ENCODE data around the gene VPS13C.
"Not testable (repeated sequence)": the region's sequence is repeated elsewhere in the genome, so short reads cannot be mapped to it uniquely, and the experiment has no call there.

Gene VPS13C

GRCh38 chr15:62052713-62053112, 7.5 kb downstream of the VPS13C start:
- Histone ChIP-seq H2BK15ac (ENCODE audit: low read length) (no peak overlapping the region), H3K18ac (ENCODE audit: low read length) (no peak overlapping the region), H3K14ac (ENCODE audit: low read length) (no peak overlapping the region), H4K91ac (ENCODE audit: low read depth, low read length, poor library complexity) (no peak overlapping the region), H3K27ac (replicated peaks; ENCODE audit: low read length) (no peak overlapping the region), H3K36me3 (replicated peaks in 1 of 2; ENCODE audit: control insufficient read depth in 2 of 2, insufficient read depth in 2 of 2, low read length in 2 of 2) (no peaks in the 10 kb centered on the region), H3K4ac (ENCODE audit: low read length) (no peak overlapping the region), H3K9me3 (replicated peaks in 1 of 2; ENCODE audit: control insufficient read depth in 2 of 2, insufficient read depth in 1 of 2, low read depth in 1 of 2, low read length in 2 of 2) (no peaks in the 10 kb centered on the region), H3K23ac (ENCODE audit: low read depth, low read length, poor library complexity) (no peak overlapping the region), H3K4me2 (ENCODE audit: insufficient read depth, low read length, poor library complexity, severe bottlenecking) (no peak overlapping the region), H3K9ac (ENCODE audit: low read depth, low read length, poor library complexity) (no peak overlapping the region), H3K4me3 (ENCODE audit: low read length in 2 of 2) (no peak overlapping the region), H3K27me3 (ENCODE audit: control insufficient read depth in 3 of 3, insufficient read depth in 3 of 3, low read depth in 1 of 3, low read length in 3 of 3) (no peaks in the 10 kb centered on the region), H2BK5ac (ENCODE audit: low read length) (no peak overlapping the region), H2AFZ (ENCODE audit: low read length) (no peak overlapping the region), H2BK12ac (ENCODE audit: low read length) (no peak overlapping the region), H3K79me1 (ENCODE audit: low read depth, low read length) (no peaks in the 10 kb centered on the region), H4K8ac (ENCODE audit: low read depth, low read length) (no peak overlapping the region), H2AK5ac (ENCODE audit: low read depth, low read length) (no peak overlapping the region), H3K4me1 (ENCODE audit: control insufficient read depth in 2 of 2, insufficient read depth in 1 of 2, low read depth in 1 of 2, low read length in 2 of 2) (peaks cover 0 to 2% of the 10 kb centered on the region in 2 donors), H2BK120ac (ENCODE audit: low read depth, low read length) (no peak overlapping the region)
- DNase-seq (ENCODE audit: low spot score): no peak
- WGBS, 2 donors (ENCODE audit: extremely low coverage in 2 of 2, insufficient read length in 2 of 2, insufficient replicate concordance in 1 of 2): no CpG with 5 or more reads among the region's 1 CpG

- Histone ChIP-seq H3K9me3 (replicated peaks in 1 of 2; ENCODE audit: control insufficient read depth in 2 of 2, insufficient read depth in 1 of 2, low read depth in 1 of 2, low read length in 2 of 2) (no peaks in the 10 kb centered on the region), H4K91ac (ENCODE audit: low read depth, low read length, poor library complexity) (no peak overlapping the region), H3K4me3 (ENCODE audit: low read length in 2 of 2) (no peak overlapping the region), H2BK12ac (ENCODE audit: low read length) (no peak overlapping the region), H2AK5ac (ENCODE audit: low read depth, low read length) (no peak overlapping the region), H3K23ac (ENCODE audit: low read depth, low read length, poor library complexity) (no peak overlapping the region), H2BK120ac (ENCODE audit: low read depth, low read length) (no peak overlapping the region), H2BK5ac (ENCODE audit: low read length) (no peak overlapping the region), H2BK15ac (ENCODE audit: low read length) (no peak overlapping the region), H3K27me3 (ENCODE audit: control insufficient read depth in 3 of 3, insufficient read depth in 3 of 3, low read depth in 1 of 3, low read length in 3 of 3) (no peaks in the 10 kb centered on the region), H3K4me2 (ENCODE audit: insufficient read depth, low read length, poor library complexity, severe bottlenecking) (no peak overlapping the region), H2AFZ (ENCODE audit: low read length) (no peak overlapping the region), H3K9ac (ENCODE audit: low read depth, low read length, poor library complexity) (no peak overlapping the region), H3K4me1 (ENCODE audit: control insufficient read depth in 2 of 2, insufficient read depth in 1 of 2, low read depth in 1 of 2, low read length in 2 of 2) (peaks cover 0 to 2% of the 10 kb centered on the region in 2 donors), H3K79me1 (ENCODE audit: low read depth, low read length) (no peaks in the 10 kb centered on the region), H3K18ac (ENCODE audit: low read length) (no peak overlapping the region), H3K36me3 (replicated peaks in 1 of 2; ENCODE audit: control insufficient read depth in 2 of 2, insufficient read depth in 2 of 2, low read length in 2 of 2) (no peaks in the 10 kb centered on the region), H3K27ac (replicated peaks; ENCODE audit: low read length) (no peak overlapping the region), H4K8ac (ENCODE audit: low read depth, low read length) (no peak overlapping the region), H3K14ac (ENCODE audit: low read length) (no peak overlapping the region), H3K4ac (ENCODE audit: low read length) (no peak overlapping the region)
- WGBS, 2 donors (ENCODE audit: extremely low coverage in 2 of 2, insufficient read length in 2 of 2, insufficient replicate concordance in 1 of 2): no CpG with 5 or more reads among the region's 4 CpGs
- DNase-seq (ENCODE audit: low spot score): no peak
Observed at GRCh38 chr15:62051166-62051565, 9.1 kb downstream of the VPS13C start.

- Histone ChIP-seq H3K18ac (ENCODE audit: low read length) (no peak overlapping the region), H4K91ac (ENCODE audit: low read depth, low read length, poor library complexity) (no peak overlapping the region), H2AK5ac (ENCODE audit: low read depth, low read length) (no peak overlapping the region), H2BK5ac (ENCODE audit: low read length) (no peak overlapping the region), H2BK12ac (ENCODE audit: low read length) (no peak overlapping the region), H4K8ac (ENCODE audit: low read depth, low read length) (no peak overlapping the region), H3K14ac (ENCODE audit: low read length) (no peak overlapping the region), H3K4me2 (ENCODE audit: insufficient read depth, low read length, poor library complexity, severe bottlenecking) (no peak overlapping the region), H3K9ac (ENCODE audit: low read depth, low read length, poor library complexity) (no peak overlapping the region), H2BK15ac (ENCODE audit: low read length) (no peak overlapping the region), H3K4ac (ENCODE audit: low read length) (no peak overlapping the region), H3K23ac (ENCODE audit: low read depth, low read length, poor library complexity) (no peak overlapping the region), H3K36me3 (replicated peaks in 1 of 2; ENCODE audit: control insufficient read depth in 2 of 2, insufficient read depth in 2 of 2, low read length in 2 of 2) (no peaks in the 10 kb centered on the region), H2BK120ac (ENCODE audit: low read depth, low read length) (no peak overlapping the region), H3K4me3 (ENCODE audit: low read length in 2 of 2) (no peak overlapping the region), H3K4me1 (ENCODE audit: control insufficient read depth in 2 of 2, insufficient read depth in 1 of 2, low read depth in 1 of 2, low read length in 2 of 2) (peaks cover 0 to 2% of the 10 kb centered on the region in 2 donors), H3K27me3 (ENCODE audit: control insufficient read depth in 3 of 3, insufficient read depth in 3 of 3, low read depth in 1 of 3, low read length in 3 of 3) (no peaks in the 10 kb centered on the region), H3K79me1 (ENCODE audit: low read depth, low read length) (no peaks in the 10 kb centered on the region), H2AFZ (ENCODE audit: low read length) (no peak overlapping the region), H3K9me3 (replicated peaks in 1 of 2; ENCODE audit: control insufficient read depth in 2 of 2, insufficient read depth in 1 of 2, low read depth in 1 of 2, low read length in 2 of 2) (no peaks in the 10 kb centered on the region), H3K27ac (replicated peaks; ENCODE audit: low read length) (no peak overlapping the region)
- no peak for DNase-seq (ENCODE audit: low spot score)
- WGBS, 2 donors (ENCODE audit: extremely low coverage in 2 of 2, insufficient read length in 2 of 2, insufficient replicate concordance in 1 of 2): no CpG with 5 or more reads among the region's 1 CpG
Observed at GRCh38 chr15:62050115-62050514, 10.1 kb downstream of the VPS13C start.

- H2AFZ ChIP-seq (ENCODE audit: low read length); H3K4ac ChIP-seq (ENCODE audit: low read length); H3K27me3 ChIP-seq (ENCODE audit: control insufficient read depth in 3 of 3, insufficient read depth in 3 of 3, low read depth in 1 of 3, low read length in 3 of 3); H3K9me3 ChIP-seq (replicated peaks in 1 of 2; ENCODE audit: control insufficient read depth in 2 of 2, insufficient read depth in 1 of 2, low read depth in 1 of 2, low read length in 2 of 2); H3K36me3 ChIP-seq (replicated peaks in 1 of 2; ENCODE audit: control insufficient read depth in 2 of 2, insufficient read depth in 2 of 2, low read length in 2 of 2); H3K79me1 ChIP-seq (ENCODE audit: low read depth, low read length); H2AK5ac ChIP-seq (ENCODE audit: low read depth, low read length); H3K9ac ChIP-seq (ENCODE audit: low read depth, low read length, poor library complexity); H2BK12ac ChIP-seq (ENCODE audit: low read length); DNase-seq (ENCODE audit: low spot score); H2BK120ac ChIP-seq (ENCODE audit: low read depth, low read length); H4K91ac ChIP-seq (ENCODE audit: low read depth, low read length, poor library complexity); H3K18ac ChIP-seq (ENCODE audit: low read length); H3K4me1 ChIP-seq (ENCODE audit: control insufficient read depth in 2 of 2, insufficient read depth in 1 of 2, low read depth in 1 of 2, low read length in 2 of 2); H3K14ac ChIP-seq (ENCODE audit: low read length); H3K4me3 ChIP-seq (ENCODE audit: low read length in 2 of 2); H2BK5ac ChIP-seq (ENCODE audit: low read length); H2BK15ac ChIP-seq (ENCODE audit: low read length); H3K23ac ChIP-seq (ENCODE audit: low read depth, low read length, poor library complexity); H4K8ac ChIP-seq (ENCODE audit: low read depth, low read length); H3K4me2 ChIP-seq (ENCODE audit: insufficient read depth, low read length, poor library complexity, severe bottlenecking); H3K27ac ChIP-seq (replicated peaks; ENCODE audit: low read length): not testable (repeated sequence)
- WGBS, 2 donors (ENCODE audit: extremely low coverage in 2 of 2, insufficient read length in 2 of 2, insufficient replicate concordance in 1 of 2): no CpG with 5 or more reads among the region's 4 CpGs
Observed at GRCh38 chr15:62048254-62048653, 12.0 kb downstream of the VPS13C start.
